HL-60/S4 (cell line): Measurements from ENCODE around the gene GLRA1.

Experiments used
- in situ Hi-C: fragments of 300-500 bp; cut with MboI; formaldehyde crosslinking; loops from 2 replicates; pipeline ENCODE4 v1.14.3; 2022; ENCODE audit warnings: low sequenced_read_pairs

GLRA1 gene

DNA sequence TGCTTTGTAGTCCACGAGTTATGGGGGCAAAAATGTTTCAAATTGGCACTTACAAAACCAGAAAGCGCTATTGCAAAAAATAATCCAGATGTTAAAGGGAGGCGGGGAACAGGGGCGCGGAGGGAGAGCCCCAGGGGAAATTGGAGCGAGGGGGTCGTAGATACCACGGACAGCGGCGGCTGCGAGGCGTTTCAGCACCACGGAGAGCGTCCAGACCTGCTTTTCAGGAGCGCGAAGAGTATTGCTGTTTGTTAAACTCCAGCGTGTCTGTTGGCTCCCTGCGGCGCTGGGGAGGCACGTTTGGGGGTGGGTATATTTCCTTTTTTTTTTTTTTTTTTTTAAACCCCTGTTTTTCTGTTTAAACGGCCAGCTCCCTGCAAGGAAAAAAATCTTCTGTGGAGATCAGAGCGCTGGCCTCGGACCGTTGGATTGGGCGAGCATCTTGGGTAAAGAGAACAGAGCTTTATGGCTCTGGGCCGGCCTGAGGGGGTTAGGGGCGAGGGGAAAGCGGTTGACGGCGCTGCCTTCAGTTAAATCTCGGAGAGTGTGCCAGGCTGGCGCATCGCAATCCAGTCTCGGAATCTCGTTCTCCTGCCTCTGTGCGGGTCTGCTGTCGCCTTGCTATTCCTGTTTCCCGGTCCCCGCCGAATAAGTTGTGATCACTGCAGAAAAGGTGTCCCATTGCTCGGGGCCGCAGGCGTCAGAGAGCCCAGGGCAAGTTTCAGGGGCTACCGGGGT lies at the start of gene GLRA1:
GLRA1 (minus strand) TSS at position 288 of the 738 bp plus-strand sequence. CDS start 302 bp downstream, outside the sequence.
- in situ Hi-C loops = no loop called here

DNA sequence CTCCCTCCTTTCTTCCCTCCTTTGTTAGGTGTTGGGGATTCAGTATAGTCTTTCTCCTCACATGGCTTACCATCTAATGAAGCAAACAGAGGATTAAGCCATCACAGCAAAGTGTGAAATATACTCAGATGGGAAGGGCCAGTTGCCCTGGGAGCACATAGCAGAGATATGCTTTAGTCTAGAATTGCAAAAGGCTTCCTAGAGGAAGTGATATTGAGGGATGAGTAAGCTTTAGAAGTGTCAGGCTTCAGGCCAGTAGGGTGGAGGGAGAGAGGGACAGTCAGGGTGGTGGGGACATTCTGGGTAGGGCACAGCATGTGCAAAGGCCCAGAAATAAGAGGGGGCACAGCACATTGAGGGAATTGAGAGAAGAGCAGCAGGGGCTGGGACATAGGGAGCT lies 46.2 kb upstream of the GLRA1 start:
- in situ Hi-C loops = no loop called here

DNA sequence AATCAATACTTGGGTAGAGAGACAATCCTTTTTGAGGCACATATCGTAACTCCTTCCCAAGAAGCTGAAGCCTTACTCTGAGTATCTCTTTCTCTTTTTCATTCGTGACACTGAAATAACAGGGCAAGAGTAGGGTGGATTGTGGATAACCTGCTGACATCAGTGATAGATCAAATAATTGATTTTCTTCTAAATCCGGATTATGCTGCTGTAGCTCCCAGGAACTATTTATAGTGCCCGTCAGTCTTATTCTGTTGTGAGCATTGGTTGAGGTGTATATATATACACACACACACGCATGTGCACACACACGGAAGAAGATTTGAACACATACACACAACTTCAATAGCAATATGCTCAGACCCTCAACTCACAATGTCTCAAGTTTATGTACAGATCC lies 43.2 kb upstream of the GLRA1 start:
- in situ Hi-C loops = no loop called here

DNA sequence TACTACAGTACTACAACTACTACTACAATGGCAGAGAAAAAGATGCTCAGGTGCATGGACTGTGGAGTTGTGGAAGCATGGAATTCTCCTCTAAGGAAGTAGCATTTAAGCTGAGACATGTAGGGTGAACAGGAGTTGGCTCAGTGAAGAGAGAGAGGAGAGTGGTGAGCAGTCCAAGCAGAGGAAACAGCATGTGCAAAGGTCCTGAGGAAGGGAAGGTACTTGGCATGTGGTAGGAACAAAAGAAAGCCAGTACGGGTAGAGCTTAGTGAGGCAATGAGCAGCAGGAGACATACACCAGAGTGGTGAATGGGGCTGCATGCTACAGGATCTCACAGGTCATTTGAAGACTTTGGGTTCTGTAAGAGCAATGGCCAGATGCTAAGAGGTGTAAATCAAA lies 41.4 kb upstream of the GLRA1 start:
- in situ Hi-C loops = no loop called here

DNA sequence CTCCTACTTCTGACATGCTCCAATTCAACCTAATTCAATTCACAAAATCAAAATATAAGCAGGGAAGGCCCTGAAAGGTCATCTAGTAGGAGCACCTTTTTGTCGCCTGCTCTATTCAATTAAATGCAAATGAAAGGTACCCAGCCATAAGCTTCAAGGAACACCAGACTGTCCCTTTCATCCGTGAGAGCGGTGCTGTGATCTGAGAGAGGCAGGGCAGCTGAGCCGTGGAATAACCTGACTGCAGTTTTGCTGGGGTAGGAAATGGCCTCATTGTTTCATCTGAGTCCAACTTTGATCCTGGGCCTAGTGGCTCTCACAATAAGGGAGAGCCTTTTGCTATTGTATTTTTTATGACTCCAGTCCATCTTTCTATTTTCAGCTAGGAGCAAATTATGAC lies 39.8 kb upstream of the GLRA1 start:
- in situ Hi-C loops = no loop called here

DNA sequence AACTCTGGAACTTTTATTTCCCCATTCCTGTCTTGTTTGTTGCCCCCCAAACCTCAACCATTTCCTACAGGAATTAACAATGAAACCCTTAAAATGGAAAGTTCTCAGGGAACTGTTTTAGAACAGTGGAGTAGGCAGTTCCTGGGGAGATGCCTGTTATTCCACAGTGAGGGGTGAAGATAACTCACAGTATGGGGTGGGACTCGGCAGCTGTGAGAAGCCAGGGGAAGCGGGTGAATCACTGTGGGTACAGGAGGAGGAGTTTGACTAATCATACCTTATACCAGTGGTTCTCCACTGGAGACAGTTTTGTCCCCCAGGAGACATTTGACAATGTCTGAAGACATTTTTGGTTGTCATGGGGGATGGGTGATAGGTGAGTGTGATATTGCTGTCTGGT lies 36.9 kb upstream of the GLRA1 start:
- in situ Hi-C loops = no loop called here

DNA sequence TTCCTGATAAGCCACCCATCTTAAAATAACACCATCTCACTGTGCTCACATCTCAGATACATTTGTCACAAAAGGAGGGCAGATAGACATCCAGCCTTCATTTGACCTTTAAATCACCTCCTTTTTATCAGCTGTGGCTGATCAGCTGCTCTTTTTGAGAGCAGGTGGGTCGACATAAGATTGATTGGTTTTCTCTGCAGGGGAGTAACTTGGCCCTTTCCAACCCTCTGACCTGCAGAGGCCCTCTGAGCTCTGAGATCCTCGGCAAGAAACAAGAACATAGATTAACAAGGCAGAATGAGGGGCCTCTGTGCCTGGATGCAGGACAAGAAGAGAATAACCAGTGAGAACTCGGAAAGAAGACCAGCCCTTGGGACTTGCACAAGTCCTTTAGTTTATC lies 33.5 kb upstream of the GLRA1 start:
- in situ Hi-C loops = no loop called here

DNA sequence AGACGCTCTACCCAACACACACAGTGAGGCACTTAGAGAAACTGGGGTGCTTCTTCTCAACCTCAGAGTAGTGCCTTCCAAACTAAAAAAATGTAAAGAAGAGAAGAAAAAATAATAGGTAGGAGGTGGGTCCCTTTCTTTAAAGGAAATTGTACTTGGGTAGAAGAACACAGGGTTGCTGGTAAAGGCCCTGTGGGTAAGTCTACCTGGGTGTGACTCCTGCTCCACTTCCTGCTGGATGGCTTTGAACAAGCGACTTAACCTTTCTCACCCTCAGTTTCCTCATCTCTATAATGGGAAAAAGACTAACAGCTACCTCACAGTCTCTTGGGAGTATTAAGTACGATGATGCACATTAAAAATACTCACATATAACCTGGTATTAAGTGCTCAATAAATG lies 32.1 kb upstream of the GLRA1 start:
- in situ Hi-C loops = no loop called here

DNA sequence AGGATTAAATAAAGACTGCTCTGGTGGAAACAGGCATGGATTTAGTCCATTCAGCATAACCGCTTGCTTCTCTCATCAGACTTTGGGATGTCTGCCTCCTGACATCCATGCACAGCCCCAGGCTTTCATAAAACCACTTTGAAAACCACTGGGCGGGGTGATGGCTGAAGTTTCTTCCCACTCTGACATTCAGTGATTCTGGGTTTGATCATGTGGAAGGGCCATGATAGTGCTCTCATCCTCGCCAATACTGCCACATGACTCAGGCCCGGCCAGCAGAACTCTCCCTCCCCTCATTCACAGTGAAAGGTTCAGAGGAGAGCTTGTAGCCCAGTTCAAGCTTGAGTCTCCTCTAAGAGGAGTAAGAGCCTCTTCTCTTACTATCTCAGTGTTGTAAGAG lies 29.6 kb upstream of the GLRA1 start:
- in situ Hi-C loops = no loop called here

DNA sequence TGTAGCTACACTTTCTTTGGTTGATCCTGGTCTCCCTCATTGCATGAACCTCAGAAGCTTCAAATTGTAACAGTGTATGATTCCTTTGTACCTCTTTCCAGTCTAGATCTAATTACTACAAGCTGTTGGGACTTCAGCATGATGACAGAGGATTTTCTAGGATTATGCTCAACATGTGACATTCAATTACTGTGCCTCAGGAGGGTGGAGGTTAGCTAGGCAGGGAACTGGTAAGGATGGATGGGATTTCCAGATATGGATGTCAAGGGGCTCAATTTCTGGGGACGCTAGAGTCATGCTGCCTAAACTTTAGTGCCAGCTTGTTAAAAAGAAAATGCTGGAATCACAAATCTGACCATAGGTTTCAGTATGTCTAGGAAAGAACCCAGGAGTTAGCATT lies 29.2 kb upstream of the GLRA1 start:
- in situ Hi-C loops = no loop called here

DNA sequence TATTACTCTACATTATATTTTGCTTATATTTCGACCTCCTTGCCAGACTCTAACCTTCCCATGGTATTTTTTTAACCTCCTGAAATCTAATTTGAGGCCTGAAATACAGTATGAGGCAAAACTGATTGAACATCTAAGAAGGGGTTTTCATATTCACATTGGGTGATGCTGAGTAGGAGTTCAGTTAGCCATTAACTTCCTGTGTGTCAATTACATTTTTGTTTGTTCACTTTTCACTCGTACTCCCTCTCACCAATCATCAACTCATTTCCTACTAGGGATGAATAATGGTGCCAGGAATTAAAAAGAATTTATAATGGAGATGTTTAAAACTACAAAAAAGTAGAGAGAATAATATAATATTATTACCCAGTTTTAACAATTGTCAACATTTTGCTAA lies 27.6 kb upstream of the GLRA1 start:
- in situ Hi-C loops = no loop called here

DNA sequence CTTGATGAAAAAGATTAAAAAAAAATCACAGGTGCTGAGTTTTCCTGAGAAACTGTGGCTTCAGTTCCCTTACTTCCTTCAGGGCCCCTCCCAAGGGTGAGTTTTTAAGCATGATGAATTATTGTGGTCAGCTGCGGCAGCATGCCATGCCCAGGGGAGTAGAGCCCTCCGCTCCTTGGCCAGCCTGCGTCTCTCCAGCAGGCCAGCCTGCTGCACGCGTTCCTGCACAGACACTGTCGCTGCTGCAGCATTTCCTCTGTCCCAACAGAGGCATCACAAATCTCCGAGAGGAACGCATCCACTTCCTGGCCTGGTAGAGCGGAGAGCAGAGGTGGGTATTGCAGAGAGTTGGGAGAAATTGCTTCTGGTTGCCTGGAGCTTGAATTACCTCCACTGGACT lies 26.1 kb upstream of the GLRA1 start:
- in situ Hi-C loops = no loop called here

DNA sequence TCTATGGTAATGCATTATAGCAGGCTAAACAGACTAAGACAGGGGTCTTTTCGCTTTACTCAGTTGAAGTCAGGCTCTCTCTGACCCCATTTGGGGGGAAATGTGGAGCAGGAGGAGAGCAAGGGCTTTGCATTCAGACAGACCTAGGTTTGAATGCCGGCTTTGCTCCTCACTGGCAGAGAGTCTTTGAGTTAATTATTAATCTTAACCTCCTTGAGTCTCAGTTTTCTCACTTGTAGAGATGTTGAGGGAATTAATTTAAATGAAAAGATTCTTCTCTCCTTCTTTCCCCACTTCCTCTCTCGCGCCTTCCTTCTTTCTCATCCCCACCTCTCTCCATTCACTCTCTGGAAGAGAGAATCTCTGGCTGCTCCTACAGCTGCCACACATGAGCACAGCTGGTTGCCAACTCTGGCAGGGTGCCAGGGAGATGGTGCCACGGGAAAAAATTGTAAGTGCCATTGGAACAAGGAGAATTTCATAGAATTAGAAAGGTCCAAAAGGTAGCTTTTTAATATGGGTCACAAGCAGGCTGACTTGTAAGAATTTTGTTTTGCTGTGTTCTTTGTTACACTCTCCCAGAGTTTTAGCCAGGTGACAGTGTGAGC lies 25.2 kb upstream of the GLRA1 start:
- in situ Hi-C loops = no loop called here

DNA sequence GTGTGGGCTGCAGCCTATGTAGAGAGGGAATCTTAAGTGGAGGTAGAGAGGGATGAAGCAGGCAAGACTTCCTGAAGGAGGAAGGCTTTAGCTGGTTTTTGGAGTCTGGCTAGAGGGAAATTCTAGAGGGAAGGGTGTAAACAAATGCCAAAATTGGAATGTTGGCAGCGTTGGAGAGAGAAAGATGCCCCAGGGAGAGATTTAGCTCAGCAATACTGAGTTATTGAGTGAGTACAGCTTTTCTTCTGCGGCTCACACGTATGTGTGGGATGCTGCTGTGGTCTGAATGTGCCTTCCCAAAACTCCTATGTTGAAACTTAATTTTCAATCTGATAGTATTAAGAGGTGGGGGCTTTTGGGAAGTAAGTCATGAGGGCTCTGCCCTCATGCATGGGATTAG lies 24.5 kb upstream of the GLRA1 start:
- in situ Hi-C loops = no loop called here

DNA sequence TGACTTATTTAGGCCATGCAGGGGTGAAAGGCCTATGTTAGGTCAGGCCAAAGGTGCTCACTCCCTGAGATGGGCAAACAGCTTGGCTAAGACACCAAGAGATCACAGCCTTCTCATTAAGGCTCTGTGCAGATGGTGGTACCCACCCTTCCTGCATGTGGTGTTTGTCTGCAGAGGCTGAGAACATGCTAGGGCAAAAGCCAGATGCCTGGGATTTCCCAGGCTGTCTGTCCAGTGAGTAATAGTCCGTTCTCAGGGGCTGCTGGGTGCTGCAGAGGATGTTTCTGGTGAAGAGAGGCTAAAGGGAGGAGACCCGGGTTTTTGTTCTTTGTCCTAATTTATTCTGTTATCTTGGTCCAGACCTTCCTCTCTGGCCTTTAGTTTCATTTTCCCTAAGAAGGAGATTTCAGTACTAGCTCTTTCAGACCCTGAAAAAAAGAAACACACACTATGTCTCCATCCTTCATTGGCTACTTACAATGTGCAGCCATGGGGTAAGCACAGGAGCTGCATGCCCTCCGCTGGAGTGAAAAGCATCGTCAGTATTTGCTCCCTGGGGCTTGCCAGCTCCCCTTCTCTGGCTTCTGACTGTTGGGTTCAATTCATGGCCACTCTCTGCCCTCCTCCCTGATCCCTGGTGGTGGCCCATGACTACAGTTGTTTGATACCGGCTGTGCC lies 23.4 kb upstream of the GLRA1 start:
- in situ Hi-C loops = no loop called here

DNA sequence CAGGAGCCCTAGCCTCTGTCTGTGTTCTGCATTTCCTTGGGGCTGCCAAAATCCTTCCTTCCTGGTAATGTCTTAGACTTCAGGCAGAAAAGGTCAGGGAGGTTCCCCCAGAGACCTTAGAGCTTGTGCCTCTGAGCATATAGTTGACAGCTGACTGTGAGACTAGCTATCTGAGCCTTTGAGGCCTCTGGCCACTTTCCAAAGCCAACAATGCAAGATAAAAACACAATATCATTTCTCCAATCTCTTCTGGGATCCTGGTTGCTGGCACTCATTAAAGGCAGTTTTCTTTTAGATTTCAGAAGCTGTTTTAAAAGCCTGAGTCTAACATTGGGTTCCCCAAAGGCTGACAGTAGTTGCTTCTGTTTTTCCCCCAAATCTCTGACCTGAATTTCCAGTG lies 13.2 kb upstream of the GLRA1 start:
- in situ Hi-C loops = no loop called here

DNA sequence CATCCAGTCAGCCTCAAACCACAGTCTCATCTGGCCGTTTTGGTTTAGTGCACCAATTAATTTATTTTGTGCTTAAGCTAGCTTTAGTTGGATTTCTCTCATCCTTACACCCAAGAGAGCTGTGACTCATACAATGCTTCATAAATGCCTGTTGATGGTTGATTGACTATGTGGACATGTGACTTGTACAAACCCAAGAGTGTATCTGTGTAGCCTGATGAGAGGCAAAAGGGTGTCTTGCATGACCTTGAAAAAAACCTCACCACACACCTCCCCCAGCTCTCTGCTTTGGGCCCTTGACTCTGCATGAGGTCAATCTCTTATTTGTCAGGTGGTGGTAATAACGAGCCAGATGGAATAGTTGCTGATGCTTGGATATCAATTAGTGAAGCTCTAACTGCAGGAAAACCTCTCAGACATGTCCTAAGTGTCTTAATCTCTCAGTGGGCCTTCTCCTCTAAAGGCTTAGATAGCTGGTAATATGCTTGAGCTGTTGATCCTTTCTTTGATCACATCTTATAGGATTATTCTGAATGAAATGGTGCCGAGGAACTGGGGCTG lies 10.6 kb upstream of the GLRA1 start:
- in situ Hi-C loops = no loop called here

DNA sequence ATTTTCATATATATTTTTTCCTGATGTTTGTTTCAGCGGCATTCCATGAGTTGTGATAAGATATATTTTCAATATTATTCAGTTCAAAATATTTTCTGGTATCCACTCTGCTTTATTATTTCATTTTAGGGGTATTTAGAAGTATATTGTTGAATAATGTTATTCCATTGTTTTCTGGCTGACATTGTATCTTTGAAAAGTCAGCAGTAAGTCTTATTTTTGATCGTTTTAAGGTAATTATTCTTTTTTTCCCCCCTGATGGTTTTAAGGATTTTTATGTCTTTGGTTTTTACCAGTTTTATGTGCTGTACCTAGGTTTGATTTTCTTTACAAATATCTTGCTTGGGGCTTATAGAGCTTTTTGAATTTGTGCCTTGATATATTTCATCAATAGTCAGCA lies 6.6 kb upstream of the GLRA1 start:
- in situ Hi-C loops = no loop called here

DNA sequence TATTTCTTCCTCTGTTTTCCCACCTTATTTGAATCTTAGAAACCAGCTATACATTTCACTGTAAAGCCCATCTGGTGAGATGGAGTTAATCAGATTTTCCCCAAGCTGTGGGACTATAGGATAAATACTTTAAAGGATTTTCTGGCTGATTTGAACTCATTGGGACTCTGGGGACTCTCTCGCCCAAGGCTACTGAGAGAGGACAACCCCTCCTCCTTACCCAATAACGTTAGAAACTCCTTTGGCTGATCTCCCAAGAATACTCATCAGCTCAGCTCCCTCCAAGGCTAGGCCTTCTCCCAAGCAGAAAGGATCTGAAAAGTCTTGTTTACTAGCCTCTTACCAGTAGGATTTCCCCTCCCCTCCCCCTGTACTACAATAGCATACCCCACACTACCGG lies 1.5 kb upstream of the GLRA1 start:
- in situ Hi-C loops = no loop called here

DNA sequence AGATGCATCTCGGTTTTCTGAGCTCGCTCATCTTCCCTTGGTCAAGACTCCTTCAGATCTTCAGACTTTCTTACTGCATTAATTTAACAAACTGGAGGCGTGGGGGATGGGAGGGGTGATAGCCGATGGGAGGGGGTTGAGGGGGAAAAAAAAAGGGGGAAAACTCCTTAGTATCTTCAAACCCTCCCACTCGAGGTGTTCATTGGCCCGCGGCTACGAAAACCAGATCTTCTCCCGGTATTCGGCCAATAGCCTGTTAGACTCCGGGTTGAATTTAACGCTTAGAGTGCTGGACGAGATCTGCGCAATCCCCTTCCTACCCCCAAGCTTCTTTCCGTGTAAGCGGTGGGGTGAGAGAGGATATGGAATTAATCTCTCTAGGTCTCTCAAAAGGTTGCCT lies 689 bp upstream of the GLRA1 start:
- in situ Hi-C loops = no loop called here

DNA sequence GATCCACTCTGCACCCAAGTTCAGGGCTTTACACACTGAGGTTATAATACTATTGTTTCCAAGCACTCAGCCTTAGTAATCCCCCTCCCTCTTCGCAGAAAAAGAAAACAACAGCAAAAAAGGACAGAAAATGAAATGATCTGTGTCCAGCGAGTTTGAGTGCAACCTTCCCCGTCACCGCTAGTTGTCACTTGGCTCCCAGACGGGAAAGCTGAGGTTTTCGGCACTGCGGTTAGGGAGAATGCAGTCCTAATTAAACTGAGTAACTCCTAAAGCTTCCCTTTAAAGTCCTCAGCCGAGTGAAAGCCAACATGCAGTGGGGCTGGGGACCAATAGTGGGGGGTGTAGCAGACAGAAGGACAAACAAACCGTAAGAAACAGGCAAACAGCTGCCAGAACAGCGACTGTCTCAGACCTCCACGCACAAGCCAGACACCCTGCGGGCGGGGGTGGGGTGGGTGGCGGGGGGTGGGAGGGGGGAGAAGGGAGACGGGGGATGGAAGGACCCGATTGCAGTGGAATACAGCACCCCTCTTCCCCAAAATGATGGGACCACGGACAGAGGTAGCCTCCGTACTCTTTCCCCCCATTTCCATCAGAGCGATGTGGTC lies 680 bp downstream of the GLRA1 start:
- in situ Hi-C loops = no loop called here

DNA sequence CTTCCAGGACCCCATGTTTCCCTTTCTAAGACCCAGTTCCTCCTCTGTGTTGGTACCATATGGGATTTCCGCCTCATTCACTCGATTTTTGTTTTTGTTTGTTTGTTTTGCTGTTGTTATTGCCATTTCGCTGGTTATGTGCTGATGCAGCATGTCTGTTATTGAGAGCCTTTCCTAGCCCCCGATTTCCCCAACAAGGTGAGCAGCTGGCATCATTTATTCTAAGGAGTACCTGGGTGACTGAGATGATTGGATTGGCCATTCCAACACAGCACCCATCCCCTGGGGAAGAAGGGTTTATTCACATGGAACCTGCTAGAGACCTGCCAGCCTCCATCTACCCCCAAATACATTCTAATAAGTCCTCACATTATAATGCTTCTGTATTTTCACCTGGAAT lies 2.7 kb downstream of the GLRA1 start:
- in situ Hi-C loops = no loop called here
